Lung (tissue), 12 donors: ENCODE measurements around the gene IST1. TPM values are rescaled to one million over a fixed set of nuclear protein-coding genes. Genes with fewer than 3 reads are reported as not detected.
A peak's percentile ranks its signal among the peaks of the same experiment; 100 is the strongest.

Experiments used
- ATAC-seq: fragments of 200-7000 bp; cut with Tn5 transposase; one replicate; pipeline ENCODE4 v1.9.1; 2020; ENCODE audit warnings: moderate number of reproducible peaks; ENCODE audit not compliant: insufficient read depth, low FRiP score
- DNase-seq, 3 donors: peaks; one replicate each; pipeline ENCODE4 v3.0.0-alpha.2; 2013 to 2017
- H3K27ac ChIP-seq, 2 donors: one replicate each; pipeline ENCODE4 v1.5.1; 2013; ENCODE audit warnings: mild to moderate bottlenecking in 2 of 2, moderate library complexity in 2 of 2, control low read depth in 1 of 2, inconsistent platforms in 1 of 2, low read depth in 1 of 2, low read length in 1 of 2
- H3K27me3 ChIP-seq, 3 donors: one replicate each; pipeline ENCODE4 v1.5.1; 2013; ENCODE audit warnings: low read length in 2 of 3; ENCODE audit not compliant: control insufficient read depth in 3 of 3, insufficient read depth in 3 of 3
- H3K36me3 ChIP-seq, 4 donors: one replicate each; pipeline ENCODE4 v1.5.1; 2013; ENCODE audit warnings: low read length in 4 of 4, mild to moderate bottlenecking in 1 of 4, moderate library complexity in 1 of 4; ENCODE audit not compliant: control insufficient read depth in 4 of 4, insufficient read depth in 4 of 4
- H3K4me1 ChIP-seq, 5 donors: one replicate each; pipeline ENCODE4 v1.5.1; 2013; ENCODE audit warnings: low read length in 5 of 5, mild to moderate bottlenecking in 2 of 5, moderate library complexity in 1 of 5; ENCODE audit not compliant: control insufficient read depth in 5 of 5, insufficient read depth in 5 of 5
- H3K4me3 ChIP-seq: one replicate; pipeline ENCODE4 v1.5.1; 2013; ENCODE audit warnings: mild to moderate bottlenecking, control low read depth, moderate library complexity
- H3K9ac ChIP-seq, 2 donors: one replicate each; pipeline ENCODE4 v1.5.1; 2013; ENCODE audit warnings: low read length in 2 of 2, control low read depth in 1 of 2; ENCODE audit not compliant: insufficient read depth in 1 of 2
- H3K9me3 ChIP-seq, 4 donors: one replicate each; pipeline ENCODE4 v1.5.1; 2013; ENCODE audit warnings: low read length in 3 of 4, mild to moderate bottlenecking in 1 of 4, moderate library complexity in 1 of 4; ENCODE audit not compliant: control insufficient read depth in 4 of 4, insufficient read depth in 3 of 4
- WGBS, 2 donors: extraction: QIAGEN DNeasy Blood & Tissue Kit; methylation state at CpG; one replicate each; pipeline ENCODE4 v1.1.7; 2013; 5-methylcytosine and 5-hydroxymethylcytosine counted together
- polyA plus RNA-seq, 2 donors: library from polyadenylated mRNA; stranded (reverse); fragments of 200-250 nt; gene quantifications; one replicate each; pipeline ENCODE4 v1.2.1, GENCODE V29; 2013
- total RNA-seq, 2 donors: library from RNA; depleted of rRNA in 1 of 2; stranded (reverse); fragments of >200 nt in 1 of 2; gene quantifications; one replicate each; pipeline ENCODE4 v1.2.1, GENCODE V29; 2014 to 2021
- TF ChIP-seq, protein P1 (sequence below): IDR thresholded peaks from 2 replicates; pipeline ENCODE4 v1.5.1; 2012; ENCODE audit warnings: mild to moderate bottlenecking; ENCODE audit errors: control extremely low read depth, extremely low read depth
- donor health status: control.
- donor health status: control.
- donor health status: Bipolar disorder and iron deficiency.
- donor health status: healthy.
- donor health status: DM: yes; HTN: yes; CAD: no.

Gene IST1
- total and polyA plus RNA-seq, 4 donors: 77.4 to 236 (median 146) TPM

DNA sequence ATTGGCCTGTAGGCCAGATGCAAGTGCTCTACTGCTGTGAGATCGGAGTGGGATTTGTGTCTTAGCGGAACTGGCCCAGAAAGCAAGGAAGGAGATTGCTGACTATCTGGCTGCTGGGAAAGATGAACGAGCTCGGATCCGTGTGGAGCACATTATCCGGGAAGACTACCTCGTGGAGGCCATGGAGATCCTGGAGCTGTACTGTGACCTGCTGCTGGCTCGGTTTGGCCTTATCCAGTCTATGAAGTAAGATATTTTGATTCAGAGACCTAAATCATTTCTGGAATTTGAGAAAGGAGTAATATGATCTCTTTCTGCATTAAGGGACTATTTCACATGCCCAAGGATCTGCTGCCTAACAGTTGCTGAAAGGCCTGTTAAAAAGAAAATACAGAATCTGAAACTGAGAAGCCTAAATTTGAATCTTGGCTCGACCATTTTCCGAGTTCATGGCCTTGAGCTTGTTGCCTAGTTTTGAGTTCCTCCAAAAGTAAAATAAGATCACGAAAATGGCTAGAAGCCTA is 21.1 kb downstream of the IST1 start:
- 93 to 96% methylated on average over 11 of the region's 11 CpGs for WGBS, 2 donors
- no peak for DNase-seq
- Histone ChIP-seq H3K36me3 (peaks cover 16 to 45% (median 37%) of the 10 kb centered on the region in 4 donors), H3K4me3 (no peak overlapping the region), H3K9ac (no peak overlapping the region), H3K27ac (no peak overlapping the region), H3K9me3 (no peaks in the 10 kb centered on the region), H3K27me3 (no peaks in the 10 kb centered on the region), H3K4me1 (peaks cover 0 to 5% (median 0%) of the 10 kb centered on the region in 5 donors)
- ATAC-seq: no peak
- TF ChIP-seq, protein P1, sequence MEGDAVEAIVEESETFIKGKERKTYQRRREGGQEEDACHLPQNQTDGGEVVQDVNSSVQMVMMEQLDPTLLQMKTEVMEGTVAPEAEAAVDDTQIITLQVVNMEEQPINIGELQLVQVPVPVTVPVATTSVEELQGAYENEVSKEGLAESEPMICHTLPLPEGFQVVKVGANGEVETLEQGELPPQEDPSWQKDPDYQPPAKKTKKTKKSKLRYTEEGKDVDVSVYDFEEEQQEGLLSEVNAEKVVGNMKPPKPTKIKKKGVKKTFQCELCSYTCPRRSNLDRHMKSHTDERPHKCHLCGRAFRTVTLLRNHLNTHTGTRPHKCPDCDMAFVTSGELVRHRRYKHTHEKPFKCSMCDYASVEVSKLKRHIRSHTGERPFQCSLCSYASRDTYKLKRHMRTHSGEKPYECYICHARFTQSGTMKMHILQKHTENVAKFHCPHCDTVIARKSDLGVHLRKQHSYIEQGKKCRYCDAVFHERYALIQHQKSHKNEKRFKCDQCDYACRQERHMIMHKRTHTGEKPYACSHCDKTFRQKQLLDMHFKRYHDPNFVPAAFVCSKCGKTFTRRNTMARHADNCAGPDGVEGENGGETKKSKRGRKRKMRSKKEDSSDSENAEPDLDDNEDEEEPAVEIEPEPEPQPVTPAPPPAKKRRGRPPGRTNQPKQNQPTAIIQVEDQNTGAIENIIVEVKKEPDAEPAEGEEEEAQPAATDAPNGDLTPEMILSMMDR: no peak

- TF ChIP-seq, protein P1: no peak
- no peak for ATAC-seq
- no peak for DNase-seq
- Histone ChIP-seq H3K27me3 (no peaks in the 10 kb centered on the region), H3K4me3 (no peak overlapping the region), H3K9ac (no peak overlapping the region), H3K4me1 (peaks cover 0 to 5% (median 0%) of the 10 kb centered on the region in 5 donors), H3K9me3 (no peaks in the 10 kb centered on the region), H3K27ac (no peak overlapping the region), H3K36me3 (peaks cover 25 to 59% (median 48%) of the 10 kb centered on the region in 4 donors)
- 89 to 91% methylated on average over 6 of the region's 6 CpGs for WGBS, 2 donors
These were observed 22.6 kb downstream of the IST1 start for GRCh38 chr16:71917900-71918299.

GRCh38 chr16:71919035-71919434 is 23.7 kb downstream of the IST1 start:
- H3K36me3 ChIP-seq: peaks cover 35 to 70% (median 57%) of the 10 kb centered on the region in 4 donors
- TF ChIP-seq, protein P1: no peak
- no peak overlapping the region for H3K27ac ChIP-seq
- H3K4me3 ChIP-seq: no peak overlapping the region
- H3K9ac ChIP-seq: no peak overlapping the region
- ATAC-seq (peak; percentile 58), DNase-seq (no peak)
- 46 to 54% methylated on average over 3 of the region's 3 CpGs for WGBS, 2 donors
- peaks cover 0 to 5% (median 0%) of the 10 kb centered on the region in 5 donors for H3K4me1 ChIP-seq
- no peaks in the 10 kb centered on the region for H3K27me3 ChIP-seq
- H3K9me3 ChIP-seq: no peaks in the 10 kb centered on the region

DNA sequence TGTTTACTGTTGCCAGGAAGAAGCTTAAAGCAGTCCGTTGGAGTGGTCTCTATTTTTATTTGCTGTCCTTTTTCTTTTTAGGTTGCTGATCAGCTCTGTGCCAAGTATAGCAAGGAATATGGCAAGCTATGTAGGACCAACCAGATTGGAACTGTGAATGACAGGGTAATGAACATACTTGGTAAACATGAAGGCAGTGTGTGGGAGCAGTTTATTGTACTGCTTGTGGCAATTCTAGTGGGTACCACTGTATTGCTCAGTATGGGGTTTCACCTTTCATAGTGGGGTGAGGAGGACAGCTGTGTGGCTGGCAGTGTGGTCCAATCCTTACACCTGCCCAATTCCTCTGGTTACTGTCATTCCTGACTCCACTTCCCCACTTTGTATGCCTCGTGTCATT is 25.3 kb downstream of the IST1 start:
- peaks cover 35 to 80% (median 66%) of the 10 kb centered on the region in 4 donors for H3K36me3 ChIP-seq
- TF ChIP-seq, protein P1: no peak

More for the DNA sequence above, 25.3 kb downstream of the IST1 start:
- no peak overlapping the region for H3K4me3 ChIP-seq
- 91 to 95% methylated on average over 2 of the region's 2 CpGs for WGBS, 2 donors
- no peaks in the 10 kb centered on the region for H3K9me3 ChIP-seq
- H3K4me1 ChIP-seq: peaks cover 0 to 7% (median 0%) of the 10 kb centered on the region in 5 donors
- no peak overlapping the region for H3K27ac ChIP-seq
- H3K27me3 ChIP-seq: no peaks in the 10 kb centered on the region
- DNase-seq (no peak), ATAC-seq (no peak)
- H3K9ac ChIP-seq: no peak overlapping the region
